ENCODE results near the gene MAEL.
A peak's percentile ranks its signal among the peaks of the same experiment; 100 is the strongest.
"Not testable (repeated sequence)": the region's sequence is repeated elsewhere in the genome, so short reads cannot be mapped to it uniquely, and the experiment has no call there.

Gene MAEL

DNA sequence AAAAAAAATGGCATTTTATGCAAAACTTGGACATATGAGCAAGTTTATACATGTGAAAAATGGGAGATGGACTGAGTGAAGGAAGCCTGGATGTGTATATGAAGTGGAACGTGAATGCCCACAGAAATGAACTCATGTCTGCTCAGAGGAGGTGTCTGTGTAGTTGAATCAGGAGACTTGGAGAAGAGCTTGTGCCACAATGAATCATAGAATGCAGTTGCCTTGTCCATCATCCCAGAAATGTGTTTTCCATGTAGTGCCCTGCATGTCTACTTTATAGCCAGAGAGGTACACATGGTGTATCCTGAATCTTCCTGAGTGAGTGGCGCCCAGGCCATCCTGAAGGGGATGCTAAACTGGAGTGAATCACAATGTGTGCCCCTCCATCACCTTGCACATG, 11.1 kb upstream of the MAEL start:
- DNase-seq (ENCODE audit: low read depth in 2 of 2), result no peak

DNA sequence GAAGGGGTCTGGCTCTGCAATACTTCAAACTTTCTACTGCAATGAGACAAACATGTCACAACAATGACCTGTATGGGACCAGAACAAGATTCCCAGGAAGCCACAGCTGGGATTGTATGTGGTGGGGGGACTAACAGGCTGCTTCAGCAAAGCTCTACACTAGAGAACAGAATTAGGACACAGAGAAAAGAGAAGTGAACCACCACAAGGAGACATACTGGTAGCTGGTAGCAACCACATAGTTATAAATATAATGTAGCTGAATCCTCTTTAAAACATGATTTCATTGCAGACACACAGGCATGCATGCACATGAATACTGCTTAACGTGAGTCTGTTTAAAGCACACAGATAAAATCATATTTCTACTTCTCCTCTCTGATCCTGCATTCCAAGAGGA, 10.3 kb upstream of the MAEL start:
- DNase-seq (ENCODE audit: low read depth in 2 of 2), result no peak

GRCh38 chr1:166980383-166980782, 8.7 kb upstream of the MAEL start:
- DNase-seq (ENCODE audit: low read depth in 2 of 2), result no peak

- DNase-seq (ENCODE audit: low read depth in 2 of 2), result no peak
These were observed 8.3 kb upstream of the MAEL start for GRCh38 chr1:166980818-166981217.

- DNase-seq (ENCODE audit: low read depth in 2 of 2), result no peak
These were observed 7.5 kb upstream of the MAEL start for GRCh38 chr1:166981589-166981988.

DNA sequence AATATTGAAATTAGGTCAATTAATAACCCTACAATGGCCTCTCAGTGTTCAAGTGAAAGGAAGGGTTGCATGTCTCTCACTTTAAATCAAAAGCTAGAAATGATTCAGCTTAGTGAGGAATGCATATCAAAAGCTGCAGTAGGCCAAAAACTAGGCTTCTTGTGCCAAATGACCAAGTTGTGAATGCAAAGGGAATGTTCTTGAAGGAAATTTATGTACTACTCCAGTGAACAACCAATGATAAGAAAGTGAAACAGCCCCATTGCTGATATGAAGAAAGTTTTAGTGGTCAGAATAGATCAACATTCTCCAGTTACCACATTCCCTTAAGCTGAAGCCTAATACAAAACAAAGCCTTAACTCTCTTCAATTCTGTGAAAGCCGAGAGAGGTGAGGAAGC, 10.0 kb downstream of the MAEL start:
- DNase-seq (ENCODE audit: low read depth in 2 of 2), result no peak

- no peak for DNase-seq (ENCODE audit: low read depth in 2 of 2)
These were observed 10.5 kb downstream of the MAEL start for GRCh38 chr1:166999500-167000055.

GRCh38 chr1:167000546-167000945, 11.5 kb downstream of the MAEL start:
- no peak for DNase-seq (ENCODE audit: low read depth in 2 of 2)

DNA sequence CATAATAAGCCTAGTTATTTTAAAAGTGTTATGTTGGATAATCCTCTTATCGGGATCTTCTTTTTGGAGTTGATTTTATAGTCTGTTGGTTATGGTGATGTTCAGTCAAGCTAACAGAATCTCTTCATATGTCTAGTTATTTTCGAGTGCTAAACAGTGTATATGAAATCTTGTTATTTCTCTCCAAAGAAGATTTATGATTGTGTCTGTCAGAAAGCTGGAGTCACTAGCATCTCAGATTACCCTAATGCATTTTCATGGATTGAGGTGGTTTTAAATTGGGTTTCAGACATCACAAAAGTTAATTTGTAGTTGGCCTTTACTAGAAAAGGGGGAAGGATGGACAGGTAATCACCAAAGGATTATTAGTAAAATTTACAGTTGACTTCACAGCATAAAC, 13.3 kb downstream of the MAEL start:
- DNase-seq (ENCODE audit: low read depth in 2 of 2), result no peak

GRCh38 chr1:167003711-167004110, 14.6 kb downstream of the MAEL start:
- DNase-seq (ENCODE audit: low read depth in 2 of 2), result no peak

DNA sequence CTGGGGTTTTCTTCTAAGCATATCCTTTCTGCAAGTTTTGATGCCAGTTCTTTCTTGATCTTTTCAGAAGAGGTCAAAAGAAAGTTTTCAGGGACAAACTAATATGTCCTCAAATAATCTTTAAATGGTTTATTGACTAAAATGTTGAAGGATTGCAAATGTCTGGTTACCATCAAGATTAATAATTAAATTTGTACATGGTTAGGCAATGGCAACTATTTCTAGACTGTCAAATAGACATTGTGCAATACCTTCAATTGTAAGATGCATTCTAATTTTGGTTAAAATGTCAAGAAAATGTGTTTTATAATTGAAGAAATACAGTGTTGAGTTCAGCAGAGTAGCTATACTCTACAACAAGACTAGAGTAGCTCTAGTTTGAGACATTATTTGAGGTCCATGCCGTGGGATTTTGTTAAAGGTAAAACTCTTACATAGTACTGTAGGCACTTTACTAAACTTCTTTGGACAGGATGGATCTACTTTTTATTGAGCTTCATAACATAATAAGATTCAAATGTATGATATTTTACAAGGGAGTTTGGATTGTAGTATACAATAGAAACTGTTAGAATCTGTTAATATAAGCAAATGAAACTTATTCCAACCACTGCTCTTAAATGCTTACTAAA, 22.6 kb downstream of the MAEL start:
- no peak for DNase-seq (ENCODE audit: low read depth in 2 of 2)

- no peak for DNase-seq (ENCODE audit: low read depth in 2 of 2)
These were observed 23.5 kb downstream of the MAEL start for GRCh38 chr1:167012570-167012969.

GRCh38 chr1:167013108-167013929, 24.2 kb downstream of the MAEL start:
- DNase-seq (ENCODE audit: low read depth in 2 of 2), result no peak

DNA sequence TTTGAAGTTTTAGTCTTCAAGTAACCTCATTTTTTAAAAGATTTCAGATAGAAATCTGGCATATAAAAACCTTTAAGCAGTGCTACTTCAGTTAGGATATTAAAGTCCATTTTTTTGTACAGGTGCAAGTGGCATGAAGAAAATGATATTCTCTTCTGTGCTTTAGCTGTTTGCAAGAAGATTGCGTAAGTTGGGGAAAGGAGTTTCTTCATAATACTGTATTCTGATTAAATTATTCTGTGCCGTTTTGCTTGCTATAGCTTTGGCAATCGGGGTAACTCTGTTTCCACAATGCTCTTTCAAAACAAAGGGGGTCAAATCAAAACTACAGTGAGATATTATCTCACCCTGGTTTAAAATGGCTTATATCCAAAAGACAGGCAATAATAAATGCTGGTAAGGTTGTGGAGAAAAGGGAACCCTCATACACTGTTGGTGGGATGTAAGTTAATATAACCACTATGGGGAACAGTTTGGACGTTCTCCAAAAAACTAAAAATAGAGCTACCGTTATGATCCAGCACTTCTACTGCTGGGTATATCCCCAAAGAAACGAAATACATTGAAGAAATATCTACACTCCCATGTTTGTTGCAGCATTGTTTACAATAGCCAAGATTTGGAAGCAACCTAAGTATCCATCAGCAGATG, 27.1 kb downstream of the MAEL start:
- no peak for DNase-seq (ENCODE audit: low read depth in 2 of 2)

- no peak for DNase-seq (ENCODE audit: low read depth in 2 of 2)
These were observed 33.3 kb downstream of the MAEL start for GRCh38 chr1:167022384-167022783.

DNA sequence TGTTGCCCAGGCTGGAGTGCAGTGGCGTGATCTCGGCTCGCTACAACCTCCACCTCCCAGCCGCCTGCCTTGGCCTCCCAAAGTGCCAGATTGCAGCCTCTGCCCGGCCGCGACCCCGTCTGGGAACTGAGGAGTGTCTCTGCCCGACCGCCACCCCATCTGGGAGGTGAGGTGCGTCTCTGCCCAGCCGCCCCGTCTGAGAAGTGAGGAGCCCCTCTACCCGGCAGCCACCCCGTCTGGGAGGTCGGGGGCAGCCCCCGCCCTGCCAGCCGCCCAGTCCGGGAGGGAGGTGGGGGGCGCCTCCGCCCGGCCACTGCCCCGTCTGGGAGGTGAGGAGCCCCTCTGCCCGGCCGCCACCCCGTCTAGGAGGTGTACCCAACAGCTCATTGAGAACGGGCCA, 40.5 kb downstream of the MAEL start:
- DNase-seq (ENCODE audit: low read depth in 2 of 2), result not testable (repeated sequence)

GRCh38 chr1:167033646-167034045, 44.6 kb downstream of the MAEL start:
- DNase-seq (ENCODE audit: low read depth in 2 of 2), result no peak

GRCh38 chr1:167043752-167044488, 54.8 kb downstream of the MAEL start:
- DNase-seq (ENCODE audit: low read depth in 2 of 2), result peak; percentile 57 to 62

- DNase-seq (ENCODE audit: low read depth in 2 of 2), result no peak
These were observed 62.8 kb downstream of the MAEL start for GRCh38 chr1:167051907-167052306.

DNA sequence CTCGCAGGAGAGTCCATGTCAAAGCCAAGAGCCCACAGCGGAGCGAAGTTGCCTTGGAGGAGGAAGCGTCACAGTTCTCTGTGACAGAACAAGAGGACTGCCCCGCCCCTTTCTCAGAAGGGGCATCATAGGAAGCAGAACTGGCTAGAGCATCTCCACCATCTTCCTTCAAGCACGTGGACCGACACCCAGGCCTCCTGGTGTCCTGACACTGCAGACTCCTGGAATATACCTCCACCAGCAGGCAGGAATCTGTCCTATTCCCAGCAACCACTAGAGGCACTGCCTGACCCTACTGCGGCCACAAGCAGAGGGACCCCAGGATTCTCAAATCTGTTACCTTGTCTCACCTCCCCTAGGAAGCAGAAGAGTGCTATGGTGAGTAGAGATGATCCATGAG, 63.3 kb downstream of the MAEL start:
- DNase-seq (ENCODE audit: low read depth in 2 of 2), result no peak

GRCh38 chr1:167054531-167054930, 65.5 kb downstream of the MAEL start:
- DNase-seq (ENCODE audit: low read depth in 2 of 2), result no peak

Data from stimulated activated CD8-positive, alpha-beta memory T cell treated with anti-CD3 and anti-CD28 coated beads, Interleukin-2, amount 100 ng/mL, for 48 hours (primary cell).